Measurements from ENCODE around the gene USP43.

DNA sequence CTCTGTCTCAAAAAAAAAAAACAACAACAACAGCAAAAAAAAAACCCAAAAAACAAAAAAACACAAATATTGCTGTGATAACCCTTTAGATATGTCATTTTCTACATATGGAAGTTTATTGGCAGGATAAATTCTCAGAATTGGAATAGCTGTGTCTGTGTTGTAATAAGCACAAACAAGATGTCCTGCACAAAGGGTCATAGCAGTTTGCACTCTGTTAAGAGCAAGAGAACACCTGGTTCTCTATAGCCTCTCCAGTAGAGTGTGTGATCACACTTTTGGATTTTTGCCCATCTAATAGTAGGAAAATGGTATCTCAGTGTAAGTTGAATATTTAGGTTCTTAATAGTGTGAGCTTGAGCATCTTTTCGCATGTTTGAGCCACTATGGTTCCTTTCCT is 60.4 kb downstream of the USP43 start:
- TF ChIP-seq, protein P1, sequence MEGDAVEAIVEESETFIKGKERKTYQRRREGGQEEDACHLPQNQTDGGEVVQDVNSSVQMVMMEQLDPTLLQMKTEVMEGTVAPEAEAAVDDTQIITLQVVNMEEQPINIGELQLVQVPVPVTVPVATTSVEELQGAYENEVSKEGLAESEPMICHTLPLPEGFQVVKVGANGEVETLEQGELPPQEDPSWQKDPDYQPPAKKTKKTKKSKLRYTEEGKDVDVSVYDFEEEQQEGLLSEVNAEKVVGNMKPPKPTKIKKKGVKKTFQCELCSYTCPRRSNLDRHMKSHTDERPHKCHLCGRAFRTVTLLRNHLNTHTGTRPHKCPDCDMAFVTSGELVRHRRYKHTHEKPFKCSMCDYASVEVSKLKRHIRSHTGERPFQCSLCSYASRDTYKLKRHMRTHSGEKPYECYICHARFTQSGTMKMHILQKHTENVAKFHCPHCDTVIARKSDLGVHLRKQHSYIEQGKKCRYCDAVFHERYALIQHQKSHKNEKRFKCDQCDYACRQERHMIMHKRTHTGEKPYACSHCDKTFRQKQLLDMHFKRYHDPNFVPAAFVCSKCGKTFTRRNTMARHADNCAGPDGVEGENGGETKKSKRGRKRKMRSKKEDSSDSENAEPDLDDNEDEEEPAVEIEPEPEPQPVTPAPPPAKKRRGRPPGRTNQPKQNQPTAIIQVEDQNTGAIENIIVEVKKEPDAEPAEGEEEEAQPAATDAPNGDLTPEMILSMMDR (IDR thresholded peaks at IDR 0.05; ENCODE audit: low read depth, low read length, poor library complexity, severe bottlenecking): no peak
- TF ChIP-seq EZH2phosphoT487 (IDR thresholded peaks at IDR 0.05; ENCODE audit: borderline replicate concordance, low read length): no peak
